HL-60/S4 treated with retinoic acid at 250 ng/mL for 4 days and 3 days (cell line): ENCODE results near the gene ADGRG1.
"Not testable (repeated sequence)": the region's sequence is repeated elsewhere in the genome, so short reads cannot be mapped to it uniquely, and the experiment has no call there.

Experiments
- in situ Hi-C: fragments of 300-500 bp; cut with MboI; formaldehyde crosslinking; loops from 2 replicates; pipeline ENCODE4 v1.7.0; 2022; ENCODE audit warnings: low sequenced_read_pairs

The ADGRG1 gene

GRCh38 chr16:57695680-57696069, 67.2 kb downstream of the ADGRG1 start:
- in situ Hi-C loops = no loop called here

- in situ Hi-C loops = no loop called here
Measured at GRCh38 chr16:57696240-57696639, 67.8 kb downstream of the ADGRG1 start.

- in situ Hi-C loops = no loop called here
Measured at GRCh38 chr16:57697896-57698537, 69.6 kb downstream of the ADGRG1 start.

DNA sequence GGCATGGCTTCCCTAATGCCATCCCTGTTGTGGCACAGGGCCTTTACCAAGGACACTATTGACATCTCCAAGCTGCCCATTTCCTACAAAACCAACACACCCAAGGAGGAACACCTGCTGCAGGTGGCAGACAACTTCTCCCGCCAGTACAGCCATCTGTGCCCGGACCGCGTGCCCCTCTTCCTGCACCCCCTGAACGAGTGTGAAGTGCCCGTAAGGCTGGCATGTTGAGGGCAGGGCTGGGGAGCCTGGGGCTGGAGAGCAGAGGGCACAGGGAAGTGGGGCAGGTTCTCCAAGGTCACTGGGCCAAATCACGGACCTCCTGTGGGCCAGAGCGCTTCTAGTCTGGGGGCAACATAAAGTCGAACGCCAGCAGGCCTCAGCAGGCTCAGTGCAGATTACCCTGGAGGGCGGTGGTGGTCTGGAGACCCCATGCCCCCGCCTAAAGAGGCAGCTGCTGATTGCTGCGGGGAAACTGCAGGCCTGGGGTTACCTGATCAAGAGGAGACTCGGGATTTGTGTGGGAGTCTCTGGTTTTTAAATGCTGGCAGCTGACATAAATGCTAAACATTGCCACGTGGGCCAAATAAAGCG, 70.5 kb downstream of the ADGRG1 start:
- in situ Hi-C loops = no loop called here

DNA sequence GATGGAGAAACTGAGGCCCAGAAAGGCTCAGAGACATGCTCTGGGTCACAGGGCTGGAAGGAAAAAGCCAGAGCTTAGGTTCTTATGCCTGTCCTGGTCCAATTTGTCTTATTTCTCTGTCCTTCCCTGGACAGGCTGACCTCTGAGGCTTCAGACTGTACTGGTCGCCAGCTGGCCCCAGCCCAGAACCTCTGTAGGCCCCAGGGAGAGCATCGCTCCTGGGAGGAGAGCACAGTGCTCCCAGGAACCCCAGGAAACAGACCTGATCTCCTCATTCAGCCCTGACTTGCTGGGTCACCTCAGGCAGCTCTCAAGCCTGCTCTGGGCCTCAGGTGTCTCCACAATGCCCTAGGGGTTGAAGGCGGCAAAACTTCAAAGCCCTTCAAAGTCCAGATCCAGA, 71.1 kb downstream of the ADGRG1 start:
- in situ Hi-C loops = no loop called here

DNA sequence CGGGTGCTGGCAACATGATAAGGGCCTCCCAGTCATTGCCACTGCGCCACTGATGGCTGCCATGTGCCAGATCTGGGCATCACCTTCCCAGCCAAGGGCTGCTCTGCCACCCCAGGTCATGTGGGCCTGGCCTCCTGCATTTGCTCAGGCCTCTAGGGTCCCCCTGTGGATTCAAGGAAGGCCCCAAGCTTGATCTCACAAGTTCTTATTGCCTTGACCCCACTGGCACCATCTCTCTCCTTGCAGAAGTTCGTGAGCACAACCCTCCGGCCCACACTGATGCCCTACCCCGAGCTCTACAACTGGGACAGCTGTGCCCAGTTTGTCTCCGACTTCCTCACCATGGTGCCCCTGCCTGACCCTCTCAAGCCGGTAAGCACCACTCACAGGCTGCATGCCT, 71.5 kb downstream of the ADGRG1 start:
- in situ Hi-C loops = no loop called here

- in situ Hi-C loops = no loop called here
Measured at GRCh38 chr16:57700781-57701551, 72.5 kb downstream of the ADGRG1 start.

GRCh38 chr16:57701759-57702371, 73.4 kb downstream of the ADGRG1 start:
- in situ Hi-C loops = no loop called here

DNA sequence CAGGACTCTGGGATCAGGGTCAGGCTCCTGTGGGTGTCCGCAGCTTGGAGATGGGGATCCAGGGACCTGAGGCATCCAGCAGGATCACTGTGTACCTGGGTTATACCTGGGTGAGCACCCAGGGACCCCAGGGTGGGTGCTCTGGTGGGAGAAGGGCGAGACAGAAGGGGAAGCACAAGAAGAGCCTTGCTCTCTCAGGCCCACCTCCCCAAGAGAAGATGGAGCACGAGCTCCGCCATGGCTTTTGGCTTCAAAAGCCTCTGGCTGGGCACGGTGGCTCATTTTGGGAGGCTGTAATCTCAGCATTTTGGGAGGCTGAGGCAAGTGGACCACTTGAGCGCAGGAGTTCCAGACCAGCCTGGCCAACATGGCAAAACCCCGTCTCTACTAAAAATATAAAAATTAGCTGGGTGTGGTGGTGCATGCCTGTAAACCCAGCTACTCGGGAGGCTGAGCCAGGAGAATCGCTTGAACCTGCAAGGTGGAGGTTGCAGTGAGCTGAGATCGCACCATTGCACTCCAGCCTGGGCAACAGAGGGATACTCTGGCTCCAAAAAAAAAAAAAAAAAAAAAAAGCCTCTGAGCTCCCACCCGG, 75.1 kb downstream of the ADGRG1 start:
- in situ Hi-C loops = no loop called here

GRCh38 chr16:57704011-57704904, 75.8 kb downstream of the ADGRG1 start:
- in situ Hi-C loops = no loop called here

DNA sequence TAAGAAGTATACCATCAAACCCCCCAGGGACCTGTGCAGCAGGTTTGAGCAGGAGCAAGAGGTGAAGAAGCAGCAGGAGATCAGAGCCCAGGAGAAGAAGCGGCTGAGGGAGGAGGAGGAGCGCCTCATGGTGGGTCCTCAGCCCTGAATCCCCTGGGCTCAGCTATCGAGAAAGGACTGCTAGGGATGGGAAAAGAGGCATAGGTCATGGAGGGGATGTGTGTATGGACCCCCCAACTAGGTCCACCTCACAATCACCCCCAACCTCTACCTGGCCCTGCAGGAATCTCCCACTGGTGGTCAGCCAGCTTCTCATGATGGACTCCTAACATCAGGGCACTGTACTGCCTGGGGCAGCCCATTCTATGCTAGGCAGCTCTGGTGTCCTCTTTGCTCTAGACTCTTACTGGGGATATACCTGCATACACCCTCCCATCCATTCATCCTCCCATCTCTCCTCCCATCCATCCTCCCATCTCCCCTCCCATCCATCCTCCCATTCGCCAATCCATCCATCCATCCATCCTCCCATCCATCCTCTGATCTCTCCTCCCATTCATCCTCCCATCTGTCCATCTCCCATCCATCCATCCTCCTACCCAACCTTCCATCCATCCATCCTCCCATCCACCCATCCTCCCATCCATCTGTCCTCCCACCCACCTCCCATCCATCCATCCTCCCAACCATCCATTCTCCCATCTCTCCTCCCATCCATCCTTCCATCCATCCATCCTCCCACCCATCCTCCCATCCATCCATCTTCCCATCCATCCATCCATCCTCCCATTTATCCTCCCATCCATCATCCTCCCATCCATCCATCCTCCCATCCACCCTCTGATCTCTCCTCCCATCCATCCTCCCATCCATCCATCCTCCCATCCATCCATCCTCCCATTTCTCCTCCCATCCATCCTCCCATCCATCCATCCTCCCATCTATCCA, 76.7 kb downstream of the ADGRG1 start:
- in situ Hi-C loops = no loop called here

GRCh38 chr16:57706717-57707116, 78.3 kb downstream of the ADGRG1 start:
- in situ Hi-C loops = no loop called here

DNA sequence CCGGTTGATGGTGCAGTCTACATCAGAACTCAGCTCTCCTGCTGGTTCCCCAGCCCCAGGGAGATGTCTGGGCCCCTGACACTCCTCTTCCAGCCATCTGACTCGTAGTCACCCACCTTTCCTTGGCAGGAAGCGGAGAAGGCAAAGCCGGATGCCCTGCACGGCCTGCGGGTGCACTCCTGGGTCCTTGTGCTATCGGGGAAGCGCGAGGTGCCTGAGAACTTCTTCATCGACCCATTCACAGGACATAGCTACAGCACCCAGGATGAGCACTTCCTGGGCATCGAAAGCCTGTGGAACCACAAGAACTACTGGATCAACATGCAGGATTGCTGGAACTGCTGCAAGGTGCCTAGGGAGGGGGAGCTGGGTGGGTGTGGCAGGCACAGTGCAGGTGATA, 78.9 kb downstream of the ADGRG1 start:
- in situ Hi-C loops = no loop called here

DNA sequence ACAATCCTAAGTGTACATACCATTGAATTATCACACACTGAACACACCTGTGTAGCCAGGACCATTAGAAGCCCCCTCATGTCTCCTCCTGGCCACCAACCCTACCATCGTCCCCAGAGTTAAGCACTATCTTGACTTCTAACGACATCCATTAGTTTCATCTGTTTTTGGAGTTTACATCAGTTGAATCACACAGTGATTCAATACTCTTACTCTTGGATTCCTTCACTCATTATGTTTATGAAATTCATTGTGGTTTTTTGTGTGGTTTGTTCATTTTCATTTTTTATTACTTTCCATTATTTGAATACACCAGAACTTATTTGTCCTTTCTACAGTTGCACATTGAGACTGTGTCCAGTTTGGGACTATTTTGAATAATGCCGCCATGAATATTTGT, 79.7 kb downstream of the ADGRG1 start:
- in situ Hi-C loops = no loop called here

GRCh38 chr16:57709663-57710062, 81.2 kb downstream of the ADGRG1 start:
- in situ Hi-C loops = no loop called here

DNA sequence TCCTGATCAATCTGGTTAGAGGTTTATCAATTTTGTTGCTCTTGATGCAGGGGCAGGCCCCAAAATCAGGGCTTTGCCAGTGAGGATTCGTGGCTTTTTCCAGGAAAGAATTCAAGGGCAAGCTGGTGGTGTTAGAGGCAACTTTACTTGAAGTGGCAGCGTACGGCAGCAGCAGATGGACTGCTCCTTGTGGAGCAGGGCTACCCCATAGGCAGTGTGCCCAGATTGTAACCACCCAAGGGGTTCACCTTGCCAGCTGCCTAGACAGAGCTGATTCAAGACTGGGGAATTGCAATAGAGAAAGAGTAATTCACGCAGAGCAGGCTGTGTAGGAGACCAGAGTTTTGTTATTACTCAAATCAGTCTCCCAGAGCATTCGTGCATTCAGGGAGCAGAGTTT, 82.9 kb downstream of the ADGRG1 start:
- in situ Hi-C loops = no loop called here

DNA sequence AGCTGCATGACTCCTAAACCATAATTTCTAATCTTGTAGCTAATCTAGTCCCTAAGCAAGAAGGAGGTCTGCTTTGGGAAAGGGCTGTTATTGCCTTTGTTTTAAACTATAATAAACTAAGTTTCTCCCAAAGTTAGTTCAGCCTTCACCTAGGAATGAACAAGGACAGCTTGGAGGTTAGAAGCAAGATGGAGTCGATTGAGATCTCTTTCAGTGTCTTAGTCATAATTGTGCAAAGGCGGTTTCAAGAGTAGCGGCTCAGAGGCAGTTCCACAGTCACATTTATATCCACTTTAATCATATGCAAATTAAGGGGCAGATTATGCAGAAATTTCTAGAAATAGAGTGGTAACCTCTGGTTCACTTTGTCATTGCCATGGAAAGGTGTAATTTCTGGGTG, 83.6 kb downstream of the ADGRG1 start:
- in situ Hi-C loops = no loop called here

- in situ Hi-C loops = not testable (repeated sequence)
Measured at GRCh38 chr16:57712569-57712968, 84.1 kb downstream of the ADGRG1 start.

GRCh38 chr16:57713596-57713995, 85.2 kb downstream of the ADGRG1 start:
- in situ Hi-C loops = no loop called here
